C4-2B (cell line): Measurements from ENCODE around the gene PHLDB3.

Source experiments
- CTCF ChIP-seq: fragments of 450-650 bp; conservative IDR thresholded peaks from 2 replicates; pipeline ENCODE4 v1.5.1; 2017; ENCODE audit warnings: mild to moderate bottlenecking
- ZFX ChIP-seq: fragments of 450-650 bp; IDR thresholded peaks from 2 replicates; pipeline ENCODE4 v1.6.1; 2017

DNA sequence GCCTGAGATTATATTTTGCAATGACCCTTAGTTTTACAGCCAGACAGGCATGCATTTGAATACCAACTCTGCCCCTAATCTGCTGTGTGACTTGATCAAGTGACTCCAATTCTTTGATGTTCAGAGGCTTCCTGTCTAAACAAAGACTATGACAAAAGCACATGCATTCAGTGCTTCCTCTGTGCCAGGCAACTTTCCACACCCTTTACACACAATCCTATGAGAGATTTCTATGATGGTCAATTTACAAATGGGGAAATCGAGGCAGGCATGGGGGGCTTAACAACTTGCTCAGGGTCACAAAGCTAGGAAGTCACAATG lies 35.4 kb downstream of the PHLDB3 start:
- no peak for TF ChIP-seq CTCF
- no peak for TF ChIP-seq ZFX
